MCF 10A (cell line): ENCODE results near the gene CLCF1. TPM values are rescaled to one million over a fixed set of nuclear protein-coding genes. Genes with fewer than 3 reads are reported as not detected.

ENCODE experiments used
- BruUV-seq: library from RNA; stranded (reverse); fragments of 400-500 nt; replicated peaks from 2 replicates; lab custom pipeline; 2021; lab: Mats Ljungman, UMichigan
- CTCF ChIA-PET: fragments of 300-600 bp; sonication (Branson Sonifier 250); formaldehyde crosslinking; extraction: SDS; loops from one replicate; lab custom pipeline; 2021; ENCODE audit warnings: antibody characterized with exemption, inconsistent platforms; lab: Yijun Ruan, JAX
- POLR2A ChIA-PET: fragments of 300-600, 350-650 bp; sonication (Branson Sonifier 250); formaldehyde crosslinking; extraction: SDS; loops from one replicate; lab custom pipeline; 2020; ENCODE audit warnings: antibody characterized with exemption, inconsistent platforms; lab: Yijun Ruan, JAX
- DNase-seq: peaks from one replicate; pipeline ENCODE4 v3.0.0-alpha.2; 2018; ENCODE audit not compliant: unreplicated experiment
- H3K27ac Mint-ChIP-seq: one replicate; pipeline ENCODE4 v1.8.0; 2022; ENCODE audit warnings: mild to moderate bottlenecking, low read depth, mixed read lengths; ENCODE audit not compliant: unreplicated experiment
- H3K27me3 Mint-ChIP-seq: one replicate; pipeline ENCODE4 v1.8.0; 2022; ENCODE audit warnings: mixed read lengths; ENCODE audit not compliant: insufficient read depth, unreplicated experiment
- H3K36me3 Mint-ChIP-seq: one replicate; pipeline ENCODE4 v1.8.0; 2022; ENCODE audit warnings: mild to moderate bottlenecking, moderate library complexity, mixed read lengths; ENCODE audit not compliant: insufficient read depth, unreplicated experiment
- H3K4me1 Mint-ChIP-seq: one replicate; pipeline ENCODE4 v1.8.0; 2022; ENCODE audit warnings: mixed read lengths; ENCODE audit not compliant: insufficient read depth, unreplicated experiment
- H3K4me3 Mint-ChIP-seq: one replicate; pipeline ENCODE4 v1.8.0; 2022; ENCODE audit warnings: mild to moderate bottlenecking, moderate library complexity, mixed read lengths; ENCODE audit not compliant: unreplicated experiment
- H3K9me3 Mint-ChIP-seq: one replicate; pipeline ENCODE4 v1.8.0; 2022; ENCODE audit warnings: mixed read lengths; ENCODE audit not compliant: unreplicated experiment
- intact Hi-C: fragments of 100-400 bp; cut with micrococcal nuclease; formaldehyde crosslinking; loops from 2 replicates; pipeline ENCODE4 v1.14.1; 2022
- total RNA-seq: library from RNA; stranded (reverse); gene quantifications from 2 replicates; pipeline ENCODE4 v1.2.3, GENCODE V29; 2022
- TF ChIP-seq, protein P1 (sequence below): fragments of 200-600 bp; IDR thresholded peaks from one replicate; pipeline ENCODE4 v1.8.0; 2022; ENCODE audit warnings: antibody characterized with exemption, mild to moderate bottlenecking; ENCODE audit not compliant: unreplicated experiment

Gene CLCF1
- total RNA-seq, 1 experiment from 2014 or later: 5.8 TPM

DNA sequence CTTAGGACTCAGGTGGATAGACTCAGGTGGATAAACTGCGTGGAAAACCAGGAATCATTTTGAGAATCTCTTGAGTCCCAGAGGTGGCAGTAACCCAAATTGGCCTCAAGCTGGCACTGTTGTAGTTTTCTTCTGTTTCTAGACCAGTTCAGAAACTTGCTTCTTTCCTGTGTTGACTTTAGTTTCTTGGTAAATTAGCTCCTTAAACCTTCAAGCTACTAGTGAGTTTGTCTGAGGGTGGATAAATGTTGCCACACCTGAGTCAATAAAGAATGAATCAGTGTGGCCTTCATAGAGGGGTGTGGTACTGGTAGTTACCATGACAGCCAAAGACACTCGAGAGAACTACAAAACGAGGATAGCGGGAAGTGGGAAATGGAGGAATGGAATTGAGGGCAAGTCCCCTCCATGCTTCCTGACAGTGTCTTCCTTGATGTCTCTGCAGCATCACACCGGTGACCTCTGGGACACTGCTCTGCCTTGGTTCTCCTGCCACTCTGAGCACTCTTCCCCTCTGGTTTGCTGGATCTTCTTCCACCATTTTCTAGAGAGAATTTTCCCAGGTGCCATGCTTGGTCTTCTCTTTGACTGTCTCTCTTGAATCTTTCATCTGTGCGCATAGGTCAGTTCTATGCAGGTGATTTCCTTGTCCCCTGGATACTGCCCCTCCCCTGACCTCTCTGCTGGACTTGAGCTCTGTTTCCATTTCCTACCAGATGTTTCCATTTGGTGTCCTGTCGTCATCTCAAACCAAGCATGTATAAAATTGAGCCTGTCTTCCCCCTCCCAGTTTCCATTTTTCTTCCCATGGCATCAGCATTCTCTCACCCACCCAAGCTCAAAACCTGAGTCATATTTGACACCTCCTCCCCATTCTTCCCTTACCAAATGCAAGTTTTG lies 27.2 kb downstream of the CLCF1 start:
- Mint-ChIP-seq H3K4me3 (peak overlapping the region; percentile 42), H3K36me3 (peaks cover 6% of the 10 kb centered on the region), H3K9me3 (no peaks in the 10 kb centered on the region), H3K27me3 (no peaks in the 10 kb centered on the region), H3K4me1 (peaks cover 37% of the 10 kb centered on the region), H3K27ac (peak overlapping the region; percentile 97)
- POLR2A ChIA-PET: interaction anchor here (0.6 to 3.7 kb wide), 34 partner anchors 8 to 503 kb away, joined by 3 to 29 read pairs (median 4); partner anchors contain the start of genes ANKRD13D, CLCF1, POLD4 and PPP1CA
- BruUV-seq: TSS peak; percentile 27
- CTCF ChIA-PET: interaction anchor here (0.6 to 4.0 kb wide), 24 partner anchors 7 to 192 kb away, joined by 3 to 57 read pairs (median 4); partner anchors contain the start of gene PPP1CA
- DNase-seq: peak; percentile 92
- intact Hi-C loops: loop anchor here (5.0 kb wide), 1 partner anchor 36 kb away; no protein-coding TSS in a partner anchor
- TF ChIP-seq, protein P1, sequence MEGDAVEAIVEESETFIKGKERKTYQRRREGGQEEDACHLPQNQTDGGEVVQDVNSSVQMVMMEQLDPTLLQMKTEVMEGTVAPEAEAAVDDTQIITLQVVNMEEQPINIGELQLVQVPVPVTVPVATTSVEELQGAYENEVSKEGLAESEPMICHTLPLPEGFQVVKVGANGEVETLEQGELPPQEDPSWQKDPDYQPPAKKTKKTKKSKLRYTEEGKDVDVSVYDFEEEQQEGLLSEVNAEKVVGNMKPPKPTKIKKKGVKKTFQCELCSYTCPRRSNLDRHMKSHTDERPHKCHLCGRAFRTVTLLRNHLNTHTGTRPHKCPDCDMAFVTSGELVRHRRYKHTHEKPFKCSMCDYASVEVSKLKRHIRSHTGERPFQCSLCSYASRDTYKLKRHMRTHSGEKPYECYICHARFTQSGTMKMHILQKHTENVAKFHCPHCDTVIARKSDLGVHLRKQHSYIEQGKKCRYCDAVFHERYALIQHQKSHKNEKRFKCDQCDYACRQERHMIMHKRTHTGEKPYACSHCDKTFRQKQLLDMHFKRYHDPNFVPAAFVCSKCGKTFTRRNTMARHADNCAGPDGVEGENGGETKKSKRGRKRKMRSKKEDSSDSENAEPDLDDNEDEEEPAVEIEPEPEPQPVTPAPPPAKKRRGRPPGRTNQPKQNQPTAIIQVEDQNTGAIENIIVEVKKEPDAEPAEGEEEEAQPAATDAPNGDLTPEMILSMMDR: peak; percentile 57

DNA sequence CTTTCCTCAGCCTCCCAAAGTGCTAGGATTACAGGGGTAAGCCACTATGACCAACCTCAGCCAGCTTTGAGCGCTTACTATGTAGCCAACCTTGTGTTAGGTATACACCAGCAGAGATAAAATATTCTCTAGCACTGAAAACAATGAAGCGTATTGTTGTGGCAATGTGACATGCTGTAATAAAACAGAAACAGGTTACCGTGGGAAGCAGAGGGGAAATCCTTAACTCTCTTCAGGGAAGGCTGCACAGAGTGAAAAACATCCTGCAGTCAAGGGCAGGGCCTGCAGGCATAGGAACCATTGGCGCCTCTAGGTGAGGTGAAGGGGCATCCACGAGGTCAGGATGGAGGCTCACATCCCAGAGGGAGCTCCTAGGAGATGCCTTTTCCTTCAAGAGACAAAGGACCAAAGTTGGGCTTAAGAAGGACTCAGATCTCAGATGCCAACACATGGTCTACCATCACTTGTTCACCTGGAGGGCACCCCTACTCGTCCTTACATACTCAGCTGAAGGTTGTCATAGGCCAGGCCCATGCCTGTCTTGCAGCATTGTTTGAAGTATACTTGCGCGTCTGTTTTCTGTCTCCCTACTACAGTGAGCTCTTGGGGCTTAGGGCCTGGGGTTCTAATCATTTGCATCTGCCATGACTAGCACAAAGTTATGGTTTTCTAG lies 28.0 kb downstream of the CLCF1 start:
- ChIA-PET POLR2A (interaction anchor here (0.6 to 3.7 kb wide), 27 partner anchors 8 to 410 kb away, joined by 3 to 29 read pairs (median 5); partner anchors contain the start of genes ANKRD13D, CLCF1, POLD4 and RAD9A), CTCF (interaction anchor here (0.6 to 4.0 kb wide), 25 partner anchors 9 to 1682 kb away, joined by 3 to 57 read pairs (median 4); partner anchors contain the start of gene PPP1CA)
- H3K4me3 Mint-ChIP-seq: peak overlapping the region; percentile 42
- peaks cover 37% of the 10 kb centered on the region for H3K4me1 Mint-ChIP-seq
- intact Hi-C loops: loop anchor here (5.0 kb wide), 1 partner anchor 37 kb away; no protein-coding TSS in a partner anchor
- no peaks in the 10 kb centered on the region for H3K9me3 Mint-ChIP-seq
- H3K27me3 Mint-ChIP-seq: no peaks in the 10 kb centered on the region
- TF ChIP-seq, protein P1: no peak
- BruUV-seq: TSS peak; percentile 54
- DNase-seq: no peak
- peak overlapping the region; percentile 97 for H3K27ac Mint-ChIP-seq
- peaks cover 5% of the 10 kb centered on the region for H3K36me3 Mint-ChIP-seq

DNA sequence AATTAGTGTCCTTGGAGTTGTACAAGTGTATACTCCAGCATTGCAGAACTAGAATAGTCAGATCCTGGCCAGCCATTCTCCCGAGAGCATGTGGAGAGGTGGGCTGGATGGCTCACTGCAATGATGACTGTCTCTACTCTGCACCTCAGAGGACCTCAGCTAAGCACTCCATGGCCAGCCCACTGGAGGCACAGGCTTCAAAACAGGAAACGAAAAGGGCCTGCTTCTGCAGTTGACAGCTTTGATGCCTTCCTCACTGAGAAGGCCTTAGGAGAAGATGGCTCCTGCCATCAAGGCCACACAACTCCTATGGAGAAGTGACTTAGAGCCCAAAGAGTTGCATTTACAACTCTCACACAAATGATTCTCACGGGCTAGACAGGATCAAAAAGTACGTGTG lies 29.1 kb downstream of the CLCF1 start:
- ChIA-PET POLR2A (interaction anchor here (0.9 to 3.7 kb wide), 3 partner anchors 10 to 26 kb away, joined by 3 to 21 read pairs (median 4); partner anchors contain the start of gene POLD4), CTCF (interaction anchor here (0.6 to 4.0 kb wide), 7 partner anchors 7 to 813 kb away, joined by 3 to 57 read pairs (median 3); no protein-coding TSS in a partner anchor)
- Mint-ChIP-seq H3K36me3 (peaks cover 5% of the 10 kb centered on the region), H3K4me3 (no peak overlapping the region), H3K27ac (peak overlapping the region; percentile 97), H3K9me3 (no peaks in the 10 kb centered on the region), H3K27me3 (no peaks in the 10 kb centered on the region), H3K4me1 (peaks cover 30% of the 10 kb centered on the region)
- no TSS peak for BruUV-seq
- no peak for DNase-seq
- intact Hi-C loops: no loop called here
- TF ChIP-seq, protein P1: no peak
